Measurements from ENCODE around the gene CAB39L. TPM values are rescaled to one million over a fixed set of nuclear protein-coding genes. Genes with fewer than 3 reads are reported as not detected.

The CAB39L gene
- total and polyA plus RNA-seq, 2 of the 13 experiments (the other 11 are each of a cell fraction or from before 2014, with no cell fraction given), result 3.1 to 6.1 TPM

DNA sequence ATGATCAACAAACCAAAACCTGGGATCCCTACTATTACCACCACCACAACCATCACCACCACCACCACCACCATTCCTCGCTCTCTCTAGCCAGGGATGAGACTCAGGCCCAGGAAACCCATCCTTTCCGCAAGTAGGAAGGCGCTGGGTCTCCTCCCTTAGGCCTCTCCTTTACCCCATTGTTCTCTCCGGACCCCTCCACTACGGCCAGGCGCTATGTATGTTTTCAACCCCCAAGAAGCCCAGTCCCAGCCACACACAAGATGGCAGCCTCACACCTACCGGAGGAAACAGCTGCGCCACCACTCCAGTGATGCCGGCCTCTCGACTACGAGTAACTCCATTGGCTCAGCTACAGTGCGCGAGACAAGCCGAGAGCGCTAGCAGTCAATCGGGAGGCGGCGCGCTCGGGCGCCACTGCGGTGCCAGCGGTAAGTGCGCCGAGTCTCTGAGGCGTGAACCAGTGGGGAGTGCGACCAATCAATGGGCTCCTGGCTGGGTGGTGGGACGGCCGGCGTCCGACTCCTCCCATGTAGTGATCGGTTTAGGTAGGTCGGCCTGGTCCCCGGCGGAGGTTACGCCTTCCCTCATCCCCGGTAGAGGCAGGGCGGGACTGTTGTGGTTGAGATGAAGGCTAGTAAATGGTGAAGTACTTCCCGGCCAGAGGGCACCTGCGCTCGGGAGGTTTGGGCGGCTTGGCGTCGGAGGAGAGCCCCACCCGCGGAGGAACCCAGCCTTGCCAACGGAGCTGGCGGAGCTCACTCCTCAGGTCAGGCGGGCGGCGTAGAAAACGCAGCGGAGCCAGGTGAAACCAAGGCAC is at the start of gene CAB39L, which contains the start of gene SETDB2 (continued):
- no peak for TF ChIP-seq ZNF430 (CRISPR knock-in tag; IDR thresholded peaks at IDR 0.05)
- no peak for TF ChIP-seq ZNF850 (CRISPR knock-in tag; conservative IDR thresholded peaks at IDR 0.05)
- no peak for TF ChIP-seq HNRNPUL1 (IDR thresholded peaks at IDR 0.05; ENCODE audit: low read depth, low read length)
- TF ChIP-seq, protein P1, sequence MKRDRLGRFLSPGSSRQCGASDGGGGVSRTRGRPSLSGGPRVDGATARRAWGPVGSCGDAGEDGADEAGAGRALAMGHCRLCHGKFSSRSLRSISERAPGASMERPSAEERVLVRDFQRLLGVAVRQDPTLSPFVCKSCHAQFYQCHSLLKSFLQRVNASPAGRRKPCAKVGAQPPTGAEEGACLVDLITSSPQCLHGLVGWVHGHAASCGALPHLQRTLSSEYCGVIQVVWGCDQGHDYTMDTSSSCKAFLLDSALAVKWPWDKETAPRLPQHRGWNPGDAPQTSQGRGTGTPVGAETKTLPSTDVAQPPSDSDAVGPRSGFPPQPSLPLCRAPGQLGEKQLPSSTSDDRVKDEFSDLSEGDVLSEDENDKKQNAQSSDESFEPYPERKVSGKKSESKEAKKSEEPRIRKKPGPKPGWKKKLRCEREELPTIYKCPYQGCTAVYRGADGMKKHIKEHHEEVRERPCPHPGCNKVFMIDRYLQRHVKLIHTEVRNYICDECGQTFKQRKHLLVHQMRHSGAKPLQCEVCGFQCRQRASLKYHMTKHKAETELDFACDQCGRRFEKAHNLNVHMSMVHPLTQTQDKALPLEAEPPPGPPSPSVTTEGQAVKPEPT (CRISPR knock-in tag; IDR thresholded peaks at IDR 0.05; ENCODE audit: low read depth), result no peak
- TF ChIP-seq ELF4 (CRISPR knock-in tag; IDR thresholded peaks at IDR 0.05; ENCODE audit: borderline replicate concordance), result no peak
- no peak; the same call in 1 of the 2 replicates for TF ChIP-seq ZNF703 (CRISPR knock-in tag; IDR thresholded peaks at IDR 0.05; ENCODE audit: borderline replicate concordance)
- TF ChIP-seq NR3C1 (CRISPR knock-in tag; IDR thresholded peaks at IDR 0.05), result no peak
- no peak; the same call in 1 of the 2 replicates for TF ChIP-seq SAFB2 (CRISPR knock-in tag; IDR thresholded peaks at IDR 0.05; ENCODE audit: borderline replicate concordance, low read depth)
- no peak; the same call in 1 of the 2 replicates for TF ChIP-seq CCDC6 (CRISPR knock-in tag; IDR thresholded peaks at IDR 0.05)
- TF ChIP-seq TCF7 (IDR thresholded peaks at IDR 0.05; ENCODE audit: low read depth), result peak; percentile 29; the same call in 1 of the 2 replicates
- TF ChIP-seq ZNF383 (CRISPR knock-in tag; IDR thresholded peaks at IDR 0.05; ENCODE audit: borderline replicate concordance), result no peak
- TF ChIP-seq, protein P2, sequence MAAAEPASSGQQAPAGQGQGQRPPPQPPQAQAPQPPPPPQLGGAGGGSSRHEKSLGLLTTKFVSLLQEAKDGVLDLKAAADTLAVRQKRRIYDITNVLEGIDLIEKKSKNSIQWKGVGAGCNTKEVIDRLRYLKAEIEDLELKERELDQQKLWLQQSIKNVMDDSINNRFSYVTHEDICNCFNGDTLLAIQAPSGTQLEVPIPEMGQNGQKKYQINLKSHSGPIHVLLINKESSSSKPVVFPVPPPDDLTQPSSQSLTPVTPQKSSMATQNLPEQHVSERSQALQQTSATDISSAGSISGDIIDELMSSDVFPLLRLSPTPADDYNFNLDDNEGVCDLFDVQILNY (CRISPR knock-in tag; conservative IDR thresholded peaks at IDR 0.05), result no peak
- no peak for TF ChIP-seq ZNF264 (CRISPR knock-in tag; IDR thresholded peaks at IDR 0.05)
- TF ChIP-seq, protein P3, sequence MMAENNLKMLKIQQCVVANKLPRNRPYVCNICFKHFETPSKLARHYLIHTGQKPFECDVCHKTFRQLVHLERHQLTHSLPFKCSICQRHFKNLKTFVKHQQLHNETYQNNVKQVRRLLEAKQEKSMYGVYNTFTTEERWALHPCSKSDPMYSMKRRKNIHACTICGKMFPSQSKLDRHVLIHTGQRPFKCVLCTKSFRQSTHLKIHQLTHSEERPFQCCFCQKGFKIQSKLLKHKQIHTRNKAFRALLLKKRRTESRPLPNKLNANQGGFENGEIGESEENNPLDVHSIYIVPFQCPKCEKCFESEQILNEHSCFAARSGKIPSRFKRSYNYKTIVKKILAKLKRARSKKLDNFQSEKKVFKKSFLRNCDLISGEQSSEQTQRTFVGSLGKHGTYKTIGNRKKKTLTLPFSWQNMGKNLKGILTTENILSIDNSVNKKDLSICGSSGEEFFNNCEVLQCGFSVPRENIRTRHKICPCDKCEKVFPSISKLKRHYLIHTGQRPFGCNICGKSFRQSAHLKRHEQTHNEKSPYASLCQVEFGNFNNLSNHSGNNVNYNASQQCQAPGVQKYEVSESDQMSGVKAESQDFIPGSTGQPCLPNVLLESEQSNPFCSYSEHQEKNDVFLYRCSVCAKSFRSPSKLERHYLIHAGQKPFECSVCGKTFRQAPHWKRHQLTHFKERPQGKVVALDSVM (CRISPR knock-in tag; IDR thresholded peaks at IDR 0.05), result 0 out of 2 replicates have a peak, but pooled peaks have one; percentile 42
- TF ChIP-seq, protein P4, sequence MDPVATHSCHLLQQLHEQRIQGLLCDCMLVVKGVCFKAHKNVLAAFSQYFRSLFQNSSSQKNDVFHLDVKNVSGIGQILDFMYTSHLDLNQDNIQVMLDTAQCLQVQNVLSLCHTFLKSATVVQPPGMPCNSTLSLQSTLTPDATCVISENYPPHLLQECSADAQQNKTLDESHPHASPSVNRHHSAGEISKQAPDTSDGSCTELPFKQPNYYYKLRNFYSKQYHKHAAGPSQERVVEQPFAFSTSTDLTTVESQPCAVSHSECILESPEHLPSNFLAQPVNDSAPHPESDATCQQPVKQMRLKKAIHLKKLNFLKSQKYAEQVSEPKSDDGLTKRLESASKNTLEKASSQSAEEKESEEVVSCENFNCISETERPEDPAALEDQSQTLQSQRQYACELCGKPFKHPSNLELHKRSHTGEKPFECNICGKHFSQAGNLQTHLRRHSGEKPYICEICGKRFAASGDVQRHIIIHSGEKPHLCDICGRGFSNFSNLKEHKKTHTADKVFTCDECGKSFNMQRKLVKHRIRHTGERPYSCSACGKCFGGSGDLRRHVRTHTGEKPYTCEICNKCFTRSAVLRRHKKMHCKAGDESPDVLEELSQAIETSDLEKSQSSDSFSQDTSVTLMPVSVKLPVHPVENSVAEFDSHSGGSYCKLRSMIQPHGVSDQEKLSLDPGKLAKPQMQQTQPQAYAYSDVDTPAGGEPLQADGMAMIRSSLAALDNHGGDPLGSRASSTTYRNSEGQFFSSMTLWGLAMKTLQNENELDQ (CRISPR knock-in tag; IDR thresholded peaks at IDR 0.05; ENCODE audit: borderline replicate concordance), result no peak
- TF ChIP-seq ZSCAN30 (CRISPR knock-in tag; IDR thresholded peaks at IDR 0.05), result 0 out of 2 replicates have a peak, but pooled peaks have one; percentile 70
- TF ChIP-seq PHB2 (IDR thresholded peaks at IDR 0.05; ENCODE audit: partially characterized antibody), result no peak
- no peak for TF ChIP-seq ZNF446 (CRISPR knock-in tag; IDR thresholded peaks at IDR 0.05)
- no peak for TF ChIP-seq ZNF101 (CRISPR knock-in tag; IDR thresholded peaks at IDR 0.05; ENCODE audit: borderline replicate concordance, low read depth)
- 0 out of 2 replicates have a peak, but pooled peaks have one; percentile 15 for TF ChIP-seq GLI4 (CRISPR knock-in tag; IDR thresholded peaks at IDR 0.05; ENCODE audit: borderline replicate concordance)
- TF ChIP-seq FOXP1 (IDR thresholded peaks at IDR 0.05), result no peak
- no peak for TF ChIP-seq FOXP1 (CRISPR knock-in tag; IDR thresholded peaks at IDR 0.05)
- no peak for TF ChIP-seq RFXANK (CRISPR knock-in tag; IDR thresholded peaks at IDR 0.05)

Measured in HepG2 (cell line).